GM12878 (cell line): ENCODE measurements around the gene YRDC. TPM values are rescaled to one million over a fixed set of nuclear protein-coding genes. Genes with fewer than 3 reads are reported as not detected.

ENCODE experiments used
- ATF2 ChIP-seq: IDR thresholded peaks from 2 replicates; pipeline ENCODE4 v1.6.1; 2012; ENCODE audit warnings: low read length, inconsistent platforms
- ATF7 ChIP-seq: fragments of 450-650 bp; IDR thresholded peaks from 2 replicates; pipeline ENCODE4 v1.6.1; 2016; ENCODE audit warnings: low read depth, mild to moderate bottlenecking
- BHLHE40 ChIP-seq, 2 experiments: fragments of 450-650 bp in 1 of 2; IDR thresholded peaks; 2 replicates each; pipeline ENCODE4 v1.6.1; 2011 to 2017; ENCODE audit warnings: low read depth in 2 of 2, borderline replicate concordance in 1 of 2, improper control_type of control experiment in 1 of 2, low read length in 1 of 2, mild to moderate bottlenecking in 1 of 2
- CHD2 ChIP-seq: IDR thresholded peaks from 2 replicates; pipeline ENCODE4 v1.6.1; 2011; ENCODE audit warnings: low read depth, low read length, improper control_type of control experiment, borderline replicate concordance
- EGR1 ChIP-seq, 2 experiments: IDR thresholded peaks; 1 replicate in 1 of 2; 2 replicates in 1 of 2; pipeline ENCODE4 v1.6.1; 2011 to 2012; ENCODE audit warnings: low read depth in 2 of 2, low read length in 2 of 2, borderline replicate concordance in 1 of 2, mild to moderate bottlenecking in 1 of 2, moderate library complexity in 1 of 2
- EP300 ChIP-seq, 2 experiments: fragments of 150-350 bp in 1 of 2; IDR thresholded peaks; 2 replicates each; pipeline ENCODE4 v1.6.1; 2011 to 2012; ENCODE audit warnings: low read depth in 2 of 2, low read length in 2 of 2, borderline replicate concordance in 1 of 2, improper control_type of control experiment in 1 of 2, inconsistent platforms in 1 of 2; ENCODE audit not compliant: control insufficient read depth in 1 of 2
- FOXK2 ChIP-seq: fragments of 450-650 bp; IDR thresholded peaks from 2 replicates; pipeline ENCODE4 v1.6.1; 2017; ENCODE audit warnings: mild to moderate bottlenecking, moderate library complexity
- GATAD2B ChIP-seq: fragments of 450-650 bp; conservative IDR thresholded peaks from 2 replicates; pipeline ENCODE4 v1.6.1; 2017; ENCODE audit warnings: low read depth, mild to moderate bottlenecking, moderate library complexity
- HCFC1 ChIP-seq: fragments of 150-350 bp; IDR thresholded peaks from 2 replicates; pipeline ENCODE4 v1.6.1; 2014; ENCODE audit warnings: low read length
- IKZF1 ChIP-seq: fragments of 450-650 bp; conservative IDR thresholded peaks from 2 replicates; pipeline ENCODE4 v1.6.1; 2017; ENCODE audit warnings: antibody characterized with exemption, mild to moderate bottlenecking
- IRF5 ChIP-seq: fragments of 450-650 bp; IDR thresholded peaks from 2 replicates; pipeline ENCODE4 v1.6.1; 2017; ENCODE audit warnings: borderline replicate concordance
- KDM1A ChIP-seq: fragments of 200-600 bp; sonication (generic); IDR thresholded peaks from 2 replicates; pipeline ENCODE4 v1.6.1; 2016; ENCODE audit warnings: borderline replicate concordance
- MTA3 ChIP-seq: IDR thresholded peaks from 2 replicates; pipeline ENCODE4 v1.6.1; 2012; ENCODE audit warnings: low read length, inconsistent platforms, borderline replicate concordance
- MYC ChIP-seq: IDR thresholded peaks from 2 replicates; pipeline ENCODE4 v1.6.1; 2011; ENCODE audit warnings: mild to moderate bottlenecking, low read length, moderate library complexity, inconsistent platforms; ENCODE audit not compliant: insufficient read depth, insufficient replicate concordance, insufficient read length, severe bottlenecking
- NFYA ChIP-seq: IDR thresholded peaks from 2 replicates; pipeline ENCODE4 v1.6.1; 2011; ENCODE audit warnings: low read depth, mild to moderate bottlenecking, low read length, improper control_type of control experiment, borderline replicate concordance
- PKNOX1 ChIP-seq: fragments of 450-650 bp; IDR thresholded peaks from 2 replicates; pipeline ENCODE4 v1.6.1; 2016; ENCODE audit warnings: mild to moderate bottlenecking
- PML ChIP-seq: IDR thresholded peaks from 2 replicates; pipeline ENCODE4 v1.6.1; 2012; ENCODE audit warnings: low read length, inconsistent platforms
- POU2F2 ChIP-seq: IDR thresholded peaks from 3 replicates; pipeline ENCODE4 v1.6.1; 2011; ENCODE audit warnings: low read depth, mild to moderate bottlenecking, low read length, borderline replicate concordance
- RBBP5 ChIP-seq: fragments of 200-600 bp; sonication (generic); conservative IDR thresholded peaks from 2 replicates; pipeline ENCODE4 v1.6.1; 2016
- SIX5 ChIP-seq: IDR thresholded peaks from 2 replicates; pipeline ENCODE4 v1.6.1; 2011; ENCODE audit warnings: mild to moderate bottlenecking, low read depth, low read length, moderate library complexity; ENCODE audit not compliant: severe bottlenecking
- SMAD5 ChIP-seq: IDR thresholded peaks from 2 replicates; pipeline ENCODE4 v1.6.1; 2016; ENCODE audit warnings: antibody characterized with exemption, low read depth
- SREBF1 ChIP-seq: IDR thresholded peaks from 2 replicates; pipeline ENCODE4 v1.6.1; 2012; ENCODE audit warnings: mild to moderate bottlenecking, low read length
- ZBTB11 ChIP-seq: fragments of 450-650 bp; formaldehyde crosslinking; IDR thresholded peaks from 2 replicates; pipeline ENCODE4 v1.5.0; 2022; ENCODE audit warnings: mild to moderate bottlenecking, missing genetic modification characterization
- polyA plus RNA-seq, 11 experiments: library from polyadenylated mRNA; depleted of rRNA in 4 of 11; unstranded in 6 of 11; stranded (reverse) in 5 of 11; fragments of >200 nt; fragmentation: Nextera tagmentation in 4 of 11; fragmentation: Illumina TruSeq in 1 of 11; extraction: Ambion mirVana in 4 of 11; extraction: Trizol in 1 of 11; gene quantifications; 1 replicate in 1 of 11; 2 replicates in 10 of 11; pipeline versions ENCODE4 v1.2.1 to v1.2.3, GENCODE V29; 2011 to 2016; ENCODE audit warnings: inconsistent platforms in 2 of 11, missing spikeins in 2 of 11, low read depth in 1 of 11
- total RNA-seq, 4 experiments: library from RNA; depleted of rRNA in 3 of 4; stranded (reverse); fragments of >200 nt in 3 of 4; fragmentation: Illumina TruSeq in 1 of 4; extraction: Trizol in 1 of 4; gene quantifications; 2 replicates each; pipeline versions ENCODE4 v1.2.1 to v1.2.3, GENCODE V29; 2013 to 2021

The YRDC gene
- total and polyA plus RNA-seq, 10 of the 15 experiments (the other 5 are each of a cell fraction or from before 2014, with no cell fraction given), result 2.9 to 36.2 (median 19.3) TPM

GRCh38 chr1:37807555-37808368 lies at the start of gene YRDC, which contains the start of gene C1orf122 (continued):
- TF ChIP-seq ATF2 (no peak), SREBF1 (no peak), BHLHE40 (IDR thresholded peaks at IDR 0.05; ENCODE audit: borderline replicate concordance in 1 of 2, low read depth in 2 of 2, low read length in 1 of 2) (peak; percentile 6 to 30; a peak in 2 of 4 replicates), HCFC1 (peak; percentile 64), SMAD5 (peak; percentile 85), PKNOX1 (no peak), NFYA (no peak), PML (no peak; the same call in 1 of the 2 replicates), GATAD2B (peak; percentile 67), SIX5 (peak; percentile 34), CHD2 (no peak), EGR1 (IDR thresholded peaks at IDR 0.05; ENCODE audit: borderline replicate concordance in 1 of 2, low read depth in 2 of 2, low read length in 2 of 2) (peak in 1 of 2 experiments; percentile 17; a peak in 1 of 3 replicates), POU2F2 (no peak), IKZF1 (no peak; the same call in none of the 2 replicates), IRF5 (no peak), FOXK2 (no peak), EP300 (IDR thresholded peaks at IDR 0.05; ENCODE audit: borderline replicate concordance in 1 of 2, control insufficient read depth in 1 of 2, low read depth in 2 of 2, low read length in 2 of 2) (no peak), RBBP5 (no peak), KDM1A (no peak), MTA3 (no peak), ATF7 (no peak), ZBTB11 (CRISPR knock-in tag) (peak; percentile 59), MYC (peak; percentile 87)
